Astrocyte (in vitro differentiated cells and primary cell): ENCODE results near the gene ATXN7.

Experiments
- EZH2 ChIP-seq: IDR thresholded peaks from 2 replicates; pipeline ENCODE4 v1.6.1; 2012; ENCODE audit warnings: mild to moderate bottlenecking, low read length, inconsistent platforms; ENCODE audit not compliant: insufficient read depth
- TF ChIP-seq, protein P1 (sequence below): IDR thresholded peaks from 2 replicates; pipeline ENCODE4 v1.5.1; 2011; ENCODE audit warnings: low read depth, mild to moderate bottlenecking, inconsistent platforms, low read length, moderate library complexity; ENCODE audit not compliant: insufficient read depth

DNA sequence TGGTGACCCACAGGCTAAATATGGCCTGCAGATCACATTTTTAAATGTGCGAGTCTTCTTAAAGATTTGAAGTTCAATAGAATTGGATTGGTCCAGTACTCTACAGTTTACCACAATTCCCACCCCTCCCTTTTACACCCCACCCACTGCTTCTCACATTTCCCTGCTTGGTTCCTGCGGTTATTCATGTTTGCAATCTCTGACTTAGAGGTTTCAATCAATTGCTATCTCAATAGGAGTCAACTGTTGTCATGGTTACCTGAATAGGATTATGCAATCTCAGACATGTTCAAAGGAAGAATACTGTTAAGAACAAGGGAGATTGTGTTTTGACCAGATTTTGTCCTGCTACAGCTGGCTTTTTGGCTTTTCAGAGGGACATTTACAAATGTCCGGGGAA is 49.4 kb upstream of the ATXN7 start:
- TF ChIP-seq EZH2: no peak
- TF ChIP-seq, protein P1, sequence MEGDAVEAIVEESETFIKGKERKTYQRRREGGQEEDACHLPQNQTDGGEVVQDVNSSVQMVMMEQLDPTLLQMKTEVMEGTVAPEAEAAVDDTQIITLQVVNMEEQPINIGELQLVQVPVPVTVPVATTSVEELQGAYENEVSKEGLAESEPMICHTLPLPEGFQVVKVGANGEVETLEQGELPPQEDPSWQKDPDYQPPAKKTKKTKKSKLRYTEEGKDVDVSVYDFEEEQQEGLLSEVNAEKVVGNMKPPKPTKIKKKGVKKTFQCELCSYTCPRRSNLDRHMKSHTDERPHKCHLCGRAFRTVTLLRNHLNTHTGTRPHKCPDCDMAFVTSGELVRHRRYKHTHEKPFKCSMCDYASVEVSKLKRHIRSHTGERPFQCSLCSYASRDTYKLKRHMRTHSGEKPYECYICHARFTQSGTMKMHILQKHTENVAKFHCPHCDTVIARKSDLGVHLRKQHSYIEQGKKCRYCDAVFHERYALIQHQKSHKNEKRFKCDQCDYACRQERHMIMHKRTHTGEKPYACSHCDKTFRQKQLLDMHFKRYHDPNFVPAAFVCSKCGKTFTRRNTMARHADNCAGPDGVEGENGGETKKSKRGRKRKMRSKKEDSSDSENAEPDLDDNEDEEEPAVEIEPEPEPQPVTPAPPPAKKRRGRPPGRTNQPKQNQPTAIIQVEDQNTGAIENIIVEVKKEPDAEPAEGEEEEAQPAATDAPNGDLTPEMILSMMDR: no peak
